H1 (cell line): ENCODE results near the gene SYT2. TPM values are rescaled to one million over a fixed set of nuclear protein-coding genes. Genes with fewer than 3 reads are reported as not detected.

Experiments used
- KDM4A ChIP-seq: IDR thresholded peaks from one replicate; pipeline ENCODE4 v1.7.1; 2012; ENCODE audit warnings: low read depth, mild to moderate bottlenecking, moderate library complexity, low read length, inconsistent platforms; ENCODE audit not compliant: severe bottlenecking
- polyA plus RNA-seq, 7 experiments: library from polyadenylated mRNA; depleted of rRNA in 3 of 7; stranded (reverse) in 5 of 7; unstranded in 2 of 7; fragments of >200 nt in 5 of 7; fragments of 200-250 nt in 2 of 7; gene quantifications; 1 replicate in 5 of 7; 2 replicates in 1 of 7; 4 replicates in 1 of 7; pipeline versions ENCODE4 v1.2.1 to v1.2.3, GENCODE V29; 2011 to 2013; ENCODE audit warnings: missing spikeins in 2 of 7, mixed read lengths in 2 of 7
- total RNA-seq: library from RNA; stranded (reverse); fragmentation: NEBNext Ultra II Directional; extraction: Animal tissue kit (Norgen Biotek cat#: 25700); gene quantifications from 2 replicates; pipeline ENCODE4 v1.2.1, GENCODE V29; 2021

SYT2 gene
- total and polyA plus RNA-seq, 2 of the 8 experiments (the other 6 are each of a cell fraction or from before 2014, with no cell fraction given), result 2.8 to 11.0 TPM

DNA sequence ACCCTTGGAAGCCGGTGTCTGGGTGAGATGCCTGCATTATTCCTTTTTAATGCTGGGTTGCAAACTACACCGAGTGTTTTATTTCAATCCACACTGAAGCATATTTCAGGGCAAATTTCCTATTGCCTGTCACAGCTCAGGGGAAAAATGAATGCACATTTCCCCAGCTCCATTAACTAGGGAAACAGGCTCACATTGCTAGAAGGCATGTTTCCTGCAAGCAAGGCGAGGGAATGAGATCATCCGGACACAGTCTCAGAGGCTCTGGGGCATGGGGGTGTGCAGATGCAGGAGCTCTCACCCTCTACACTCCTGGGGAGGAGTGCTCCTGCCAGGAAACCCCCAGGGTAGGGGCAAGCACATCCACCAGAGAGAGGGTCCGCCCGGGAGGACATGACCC lies 24.6 kb downstream of the SYT2 start (continued):
- TF ChIP-seq KDM4A, result no peak
